ENCODE data around the gene HMGXB3. TPM values are rescaled to one million over a fixed set of nuclear protein-coding genes. Genes with fewer than 3 reads are reported as not detected.

Gene HMGXB3
- total and polyA plus RNA-seq, 2 of the 13 experiments (the other 11 are each of a cell fraction or from before 2014, with no cell fraction given): 18.8 to 23.8 TPM

GRCh38 chr5:150000256-150000989 lies at the start of gene HMGXB3, which contains the start of gene TIGD6 (continued):
- TF ChIP-seq MTERF4 (CRISPR knock-in tag; IDR thresholded peaks at IDR 0.05): no peak
- TF ChIP-seq ZBTB8A (CRISPR knock-in tag; IDR thresholded peaks at IDR 0.05; ENCODE audit: borderline replicate concordance, low read depth): no peak; the same call in 1 of the 2 replicates
- no peak for TF ChIP-seq CEBPZ (IDR thresholded peaks at IDR 0.05; ENCODE audit: low read length)
- 0 out of 2 replicates have a peak, but pooled peaks have one; percentile 46 for TF ChIP-seq HNRNPL (IDR thresholded peaks at IDR 0.05; ENCODE audit: low read depth, low read length)
- TF ChIP-seq ARNTL (CRISPR knock-in tag; IDR thresholded peaks at IDR 0.05): no peak
- peak; percentile 81; the same call in 1 of the 2 replicates for TF ChIP-seq KLF12 (CRISPR knock-in tag; IDR thresholded peaks at IDR 0.05; ENCODE audit: borderline replicate concordance)
- TF ChIP-seq POLR2A (IDR thresholded peaks at IDR 0.05; ENCODE audit: insufficient read depth in 1 of 2, low read depth in 2 of 2, low read length in 2 of 2): peak; percentile 84 to 85
- peak; percentile 44 for TF ChIP-seq GTF2F1 (IDR thresholded peaks at IDR 0.05; ENCODE audit: low read length)
- no peak; the same call in 1 of the 2 replicates for TF ChIP-seq ZNF136 (CRISPR knock-in tag; IDR thresholded peaks at IDR 0.05; ENCODE audit: low read depth)
- no peak; the same call in 1 of the 2 replicates for TF ChIP-seq ZFP36L1 (CRISPR knock-in tag; IDR thresholded peaks at IDR 0.05)
- TF ChIP-seq PLRG1 (conservative IDR thresholded peaks at IDR 0.05): no peak
- peak; percentile 72; the same call in 1 of the 2 replicates for TF ChIP-seq ZNF790 (CRISPR knock-in tag; IDR thresholded peaks at IDR 0.05; ENCODE audit: borderline replicate concordance)
- TF ChIP-seq FOXK1 (CRISPR knock-in tag; IDR thresholded peaks at IDR 0.05; ENCODE audit: borderline replicate concordance, low read depth): peak; percentile 92
- TF ChIP-seq HMG20B (CRISPR knock-in tag; conservative IDR thresholded peaks at IDR 0.05): 0 out of 2 replicates have a peak, but pooled peaks have one; percentile 24
- TF ChIP-seq ZGPAT (CRISPR knock-in tag; IDR thresholded peaks at IDR 0.05): peak; percentile 97
- peak; percentile 53; the same call in 1 of the 2 replicates for TF ChIP-seq MNT (IDR thresholded peaks at IDR 0.05)
- TF ChIP-seq CEBPB (IDR thresholded peaks at IDR 0.05; ENCODE audit: borderline replicate concordance, low read depth, low read length): 0 out of 2 replicates have a peak, but pooled peaks have one; percentile 10
- TF ChIP-seq ZNF839 (CRISPR knock-in tag; IDR thresholded peaks at IDR 0.05; ENCODE audit: borderline replicate concordance): no peak; the same call in none of the 2 replicates
- TF ChIP-seq ELK4 (CRISPR knock-in tag; IDR thresholded peaks at IDR 0.05; ENCODE audit: borderline replicate concordance): no peak
- peak; percentile 60; the same call in 1 of the 2 replicates for TF ChIP-seq KLF9 (CRISPR knock-in tag; IDR thresholded peaks at IDR 0.05; ENCODE audit: low read depth)
- TF ChIP-seq ZNF629 (CRISPR knock-in tag; conservative IDR thresholded peaks at IDR 0.05): no peak
